HG02973 (cell line): Measurements from ENCODE around the gene KRTAP13-2.

ENCODE experiments used
- ATAC-seq: cut with Tn5 transposase; IDR thresholded peaks from one replicate; pipeline ENCODE4 v1.9.1; 2021; ENCODE audit warnings: moderate library complexity; ENCODE audit not compliant: unreplicated experiment

The KRTAP13-2 gene

GRCh38 chr21:30329203-30329875, 42.7 kb downstream of the KRTAP13-2 start:
- no peak for ATAC-seq

- no peak for ATAC-seq
Observed at GRCh38 chr21:30326390-30326789, 45.7 kb downstream of the KRTAP13-2 start.
